NT2/D1 (cell line): ENCODE results near the gene RNF141.

Experiments used
- SUZ12 ChIP-seq: IDR thresholded peaks from 2 replicates; pipeline ENCODE4 v1.6.1; 2011; ENCODE audit not compliant: insufficient read length, insufficient read depth; ENCODE audit errors: extremely low read depth
- YY1 ChIP-seq: IDR thresholded peaks from 2 replicates; pipeline ENCODE4 v1.6.1; 2011; ENCODE audit not compliant: insufficient read length, insufficient read depth
- ZNF274 ChIP-seq: IDR thresholded peaks from 2 replicates; pipeline ENCODE4 v1.6.1; 2011; ENCODE audit warnings: mild to moderate bottlenecking, low read depth, low read length

- no peak for TF ChIP-seq YY1
- no peak for TF ChIP-seq ZNF274
- TF ChIP-seq SUZ12: no peak
Observed at GRCh38 chr11:10538924-10539323, 2.1 kb downstream of the RNF141 start.
